Right ventricle myocardium inferior (tissue), 1 donor: ENCODE results near the gene POTEC. TPM values are rescaled to one million over a fixed set of nuclear protein-coding genes. Genes with fewer than 3 reads are reported as not detected.
A peak's percentile ranks its signal among the peaks of the same experiment; 100 is the strongest.
"Not testable (repeated sequence)": the region's sequence is repeated elsewhere in the genome, so short reads cannot be mapped to it uniquely, and the experiment has no call there.

Experiments used
- ATAC-seq: fragments of 200-7000 bp; cut with Tn5 transposase; one replicate; pipeline ENCODE4 v1.9.1; 2020; ENCODE audit warnings: mild to moderate bottlenecking, moderate library complexity
- DNase-seq: peaks from one replicate; pipeline ENCODE4 v3.0.0; 2021; ENCODE audit errors: missing footprints
- intact Hi-C: fragments of 100-400 bp; cut with DNase I; formaldehyde crosslinking; loops from one replicate; pipeline ENCODE4 v1.11.0; 2022
- long read RNA-seq: library from polyadenylated mRNA; unstranded; transcript quantifications from one replicate; pipeline ENCODE4 v2.0.0, GENCODE V29; 2021
- total RNA-seq: library from RNA; stranded (reverse); fragmentation: NEBNext Ultra II Directional; extraction: Animal tissue kit (Norgen Biotek cat#: 25700); gene quantifications from one replicate; pipeline ENCODE4 v1.2.1, GENCODE V29; 2021
- donor health status: DM: no; HTN: yes; CAD: no; lungs with severe emphysema.

The POTEC gene
- not detected for total RNA-seq
- long read RNA-seq = 0 reads

- intact Hi-C loops, DNase-seq, ATAC-seq: not testable (repeated sequence)
Observed at GRCh38 chr18:14543446-14543964, at the start of gene POTEC. Gene POTEC (minus strand): TSS chr18:14543600. CDS start chr18:14543146, 454 bp downstream.

- ATAC-seq = no peak
- intact Hi-C loops = no loop called here
- no peak for DNase-seq
Observed at GRCh38 chr18:14577971-14578370, 34.6 kb upstream of the POTEC start.

- ATAC-seq, DNase-seq, intact Hi-C loops: not testable (repeated sequence)
Observed at GRCh38 chr18:14559502-14559901, 16.1 kb upstream of the POTEC start.

- ATAC-seq, intact Hi-C loops, DNase-seq: not testable (repeated sequence)
Observed at GRCh38 chr18:14531659-14532058, 11.7 kb downstream of the POTEC start.

GRCh38 chr18:14510707-14511106 is 32.7 kb downstream of the POTEC start:
- intact Hi-C loops, ATAC-seq, DNase-seq: not testable (repeated sequence)

- intact Hi-C loops, DNase-seq, ATAC-seq: not testable (repeated sequence)
Observed at GRCh38 chr18:14503691-14504090, 39.7 kb downstream of the POTEC start.

- intact Hi-C loops, DNase-seq, ATAC-seq: not testable (repeated sequence)
Observed at GRCh38 chr18:14501894-14502293, 41.5 kb downstream of the POTEC start.

- DNase-seq, intact Hi-C loops, ATAC-seq: not testable (repeated sequence)
Observed at GRCh38 chr18:14489256-14490014, 54.0 kb downstream of the POTEC start.

- ATAC-seq, DNase-seq, intact Hi-C loops: not testable (repeated sequence)
Observed at GRCh38 chr18:14488789-14489188, 54.6 kb downstream of the POTEC start.

- DNase-seq, ATAC-seq, intact Hi-C loops: not testable (repeated sequence)
Observed at GRCh38 chr18:14486926-14487580, 56.3 kb downstream of the POTEC start.

- DNase-seq, ATAC-seq, intact Hi-C loops: not testable (repeated sequence)
Observed at GRCh38 chr18:14479076-14479475, 64.3 kb downstream of the POTEC start.

- ATAC-seq, intact Hi-C loops: not testable (repeated sequence)
- peak; percentile 14 for DNase-seq
Observed at GRCh38 chr18:14475520-14475919, 67.9 kb downstream of the POTEC start.

- peak; percentile 7 for DNase-seq
- ATAC-seq, intact Hi-C loops: not testable (repeated sequence)
Observed at GRCh38 chr18:14474752-14475151, 68.6 kb downstream of the POTEC start.

GRCh38 chr18:14474007-14474720 is 69.2 kb downstream of the POTEC start:
- intact Hi-C loops, ATAC-seq: not testable (repeated sequence)
- peak; percentile 33 for DNase-seq

- intact Hi-C loops, ATAC-seq: not testable (repeated sequence)
- DNase-seq = peak; percentile 23
Observed at GRCh38 chr18:14473250-14474006, 70.0 kb downstream of the POTEC start.

- intact Hi-C loops, ATAC-seq: not testable (repeated sequence)
- peak; percentile 25 for DNase-seq
Observed at GRCh38 chr18:14471286-14471685, 72.1 kb downstream of the POTEC start.

GRCh38 chr18:14470446-14470845 is 73.0 kb downstream of the POTEC start:
- peak; percentile 4 for DNase-seq
- ATAC-seq, intact Hi-C loops: not testable (repeated sequence)

GRCh38 chr18:14470046-14470445 is 73.4 kb downstream of the POTEC start:
- DNase-seq, intact Hi-C loops, ATAC-seq: not testable (repeated sequence)
